Common myeloid progenitor, CD34-positive (primary cell): ENCODE measurements around the gene IL11RA.

Source experiments
- CTCF ChIA-PET: fragments of 350-600 bp; sonication (Branson Sonifier 250); formaldehyde crosslinking; loops from one replicate; lab custom pipeline; 2021; ENCODE audit warnings: antibody characterized with exemption; lab: Charles Lee
- POLR2A ChIA-PET: fragments of 350-600 bp; sonication (Branson Sonifier 250); formaldehyde crosslinking; loops from one replicate; lab custom pipeline; 2021; ENCODE audit warnings: antibody characterized with exemption; lab: Charles Lee
- DNase-seq, 3 donors: peaks; one replicate each; pipeline versions ENCODE4 v3.0.0 to v3.0.0-alpha.2; 2013
- H3K27ac ChIP-seq, 2 experiments: 1 replicate in 1 of 2; 2 replicates in 1 of 2; pipeline ENCODE4 v1.7.0; 2013; ENCODE audit warnings: inconsistent platforms in 2 of 2, low read length in 2 of 2, mild to moderate bottlenecking in 2 of 2, low read depth in 1 of 2, moderate library complexity in 1 of 2; ENCODE audit not compliant: severe bottlenecking in 2 of 2, insufficient read depth in 1 of 2, poor library complexity in 1 of 2
- H3K27me3 ChIP-seq, 5 experiments: replicated peaks in 2 of 5; 1 replicate in 3 of 5; 2 replicates in 2 of 5; pipeline versions ENCODE4 v1.6.1 to v1.7.0; 2013; ENCODE audit warnings: low read length in 4 of 5, mild to moderate bottlenecking in 2 of 5, moderate library complexity in 2 of 5, inconsistent platforms in 1 of 5; ENCODE audit not compliant: insufficient read depth in 5 of 5, control insufficient read depth in 4 of 5
- H3K36me3 ChIP-seq, 4 experiments: 1 replicate in 2 of 4; 2 replicates in 2 of 4; pipeline versions ENCODE4 v1.6.1 to v1.7.0; 2013; ENCODE audit warnings: low read length in 3 of 4, control low read depth in 1 of 4, mild to moderate bottlenecking in 1 of 4; ENCODE audit not compliant: control insufficient read depth in 4 of 4, insufficient read depth in 4 of 4
- H3K4me1 ChIP-seq, 4 experiments: 1 replicate in 3 of 4; 2 replicates in 1 of 4; pipeline versions ENCODE4 v1.6.1 to v1.7.1; 2013; ENCODE audit warnings: low read length in 3 of 4, mild to moderate bottlenecking in 3 of 4, control low read depth in 1 of 4, inconsistent platforms in 1 of 4, moderate library complexity in 1 of 4; ENCODE audit not compliant: control insufficient read depth in 4 of 4, insufficient read depth in 4 of 4; ENCODE audit errors: control extremely low read depth in 1 of 4
- H3K4me3 ChIP-seq, 7 experiments: 1 replicate in 4 of 7; 2 replicates in 3 of 7; pipeline versions ENCODE4 v1.5.1 to v1.7.0; 2013; ENCODE audit warnings: mild to moderate bottlenecking in 7 of 7, low read length in 6 of 7, moderate library complexity in 6 of 7, inconsistent platforms in 2 of 7, low read depth in 2 of 7, control low read depth in 1 of 7; ENCODE audit not compliant: insufficient read depth in 4 of 7, control insufficient read depth in 1 of 7; ENCODE audit errors: extremely low read depth in 1 of 7
- H3K9me3 ChIP-seq, 5 experiments: 1 replicate in 4 of 5; 2 replicates in 1 of 5; pipeline versions ENCODE4 v1.6.1 to v1.7.1; 2013; ENCODE audit warnings: low read length in 4 of 5, mild to moderate bottlenecking in 2 of 5, inconsistent platforms in 1 of 5, low read depth in 1 of 5, moderate library complexity in 1 of 5; ENCODE audit not compliant: control insufficient read depth in 4 of 5, insufficient read depth in 2 of 5; ENCODE audit errors: control extremely low read depth in 1 of 5
- whole genome bisulfite sequencing: methylation state at CpG from one replicate; pipeline ENCODE4 v1.1.5; 2013; ENCODE audit not compliant: insufficient coverage; 5-methylcytosine and 5-hydroxymethylcytosine counted together

The IL11RA gene

GRCh38 chr9:34684145-34684544 is 32.2 kb downstream of the IL11RA start:
- H3K27me3 ChIP-seq = peaks cover 0 to 2% (median 0%) of the 10 kb centered on the region in 5 experiments
- no peaks in the 10 kb centered on the region for H3K9me3 ChIP-seq
- H3K4me1 ChIP-seq = peaks cover 0 to 8% (median 0%) of the 10 kb centered on the region in 4 experiments
- H3K36me3 ChIP-seq = no peaks in the 10 kb centered on the region
- H3K27ac ChIP-seq = no peak overlapping the region
- no peak overlapping the region for H3K4me3 ChIP-seq
- DNase-seq = no peak
- 100% methylated on average over 3 of the region's 4 CpGs for WGBS
- ChIA-PET CTCF (interaction anchor here (1.5 kb wide), 1 partner anchor 19 kb away, joined by 11 read pairs; no protein-coding TSS in a partner anchor), POLR2A (no interaction called here)

- Histone ChIP-seq H3K27ac (no peak overlapping the region), H3K27me3 (peaks cover 0 to 2% (median 0%) of the 10 kb centered on the region in 5 experiments), H3K4me3 (no peak overlapping the region), H3K36me3 (no peaks in the 10 kb centered on the region), H3K9me3 (no peaks in the 10 kb centered on the region), H3K4me1 (peaks cover 0 to 8% (median 0%) of the 10 kb centered on the region in 4 experiments)
- no peak for DNase-seq
- WGBS = 100% methylated on average over 3 of the region's 4 CpGs
- ChIA-PET POLR2A (interaction anchor here (0.6 kb wide), 1 partner anchor 596 kb away, joined by 3 read pairs; no protein-coding TSS in a partner anchor), CTCF (interaction anchor here (1.6 to 8.5 kb wide), 4 partner anchors 10 to 18 kb away, joined by 6 to 63 read pairs (median 18); no protein-coding TSS in a partner anchor)
These were observed 32.8 kb downstream of the IL11RA start for GRCh38 chr9:34684816-34685215.

DNA sequence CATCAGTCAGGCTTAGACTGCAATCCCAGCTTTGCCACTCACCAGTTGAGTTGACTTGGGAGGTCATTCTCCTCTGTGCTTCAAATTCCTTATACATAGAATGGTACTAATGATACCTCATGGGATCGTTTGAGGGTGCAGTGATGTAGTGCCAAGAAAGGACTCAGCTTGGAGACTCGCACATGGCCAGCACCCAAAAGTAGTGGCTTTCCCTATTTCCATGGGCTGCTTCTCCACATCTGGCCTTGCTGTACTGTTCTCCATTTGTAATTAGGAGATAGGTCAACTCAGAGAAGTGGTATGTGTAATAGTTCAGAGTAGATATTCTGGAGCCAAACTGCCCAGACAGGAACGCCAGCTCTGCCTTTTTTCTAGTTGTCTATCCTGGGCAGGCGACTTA is 33.6 kb downstream of the IL11RA start:
- POLR2A ChIA-PET = no interaction called here
- Histone ChIP-seq H3K4me3 (no peak overlapping the region), H3K9me3 (no peaks in the 10 kb centered on the region), H3K27ac (no peak overlapping the region), H3K36me3 (no peaks in the 10 kb centered on the region), H3K4me1 (peaks cover 0 to 14% (median 3%) of the 10 kb centered on the region in 4 experiments), H3K27me3 (peaks cover 0 to 2% (median 0%) of the 10 kb centered on the region in 5 experiments)
- CTCF ChIA-PET = interaction anchor here (0.8 to 8.5 kb wide), 7 partner anchors 9 to 19 kb away, joined by 3 to 63 read pairs (median 6); no protein-coding TSS in a partner anchor
- WGBS = 93% methylated on average over 4 of the region's 4 CpGs
- no peak for DNase-seq

DNA sequence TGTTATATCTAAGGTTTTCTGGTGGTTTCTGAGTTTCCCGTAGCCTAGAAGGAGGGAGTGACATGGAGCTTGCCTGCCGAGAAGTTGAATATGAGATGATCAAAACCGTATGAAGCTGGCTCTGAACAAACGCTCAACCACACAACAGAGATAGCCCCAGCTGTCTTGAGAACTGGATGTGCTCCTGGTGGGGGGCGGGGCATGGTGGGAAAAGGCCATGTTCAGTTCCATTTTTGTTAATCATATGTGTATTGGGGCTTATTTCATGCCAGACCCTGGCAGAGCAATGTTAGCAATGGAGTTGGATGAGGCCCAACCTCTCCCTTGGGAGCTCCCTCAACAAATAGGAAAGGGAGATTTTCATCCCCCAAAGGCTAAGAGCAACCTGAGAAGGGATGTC is 34.2 kb downstream of the IL11RA start:
- no peak for DNase-seq
- Histone ChIP-seq H3K27me3 (peaks cover 0 to 2% (median 0%) of the 10 kb centered on the region in 5 experiments), H3K9me3 (no peaks in the 10 kb centered on the region), H3K36me3 (no peaks in the 10 kb centered on the region), H3K27ac (no peak overlapping the region), H3K4me3 (no peak overlapping the region), H3K4me1 (peaks cover under 1 to 20% (median 10%) of the 10 kb centered on the region in 4 experiments)
- WGBS = 100% methylated on average over 5 of the region's 5 CpGs
- POLR2A ChIA-PET = no interaction called here
- CTCF ChIA-PET = interaction anchor here (0.8 to 8.5 kb wide), 7 partner anchors 9 to 16 kb away, joined by 3 to 63 read pairs (median 6); no protein-coding TSS in a partner anchor

DNA sequence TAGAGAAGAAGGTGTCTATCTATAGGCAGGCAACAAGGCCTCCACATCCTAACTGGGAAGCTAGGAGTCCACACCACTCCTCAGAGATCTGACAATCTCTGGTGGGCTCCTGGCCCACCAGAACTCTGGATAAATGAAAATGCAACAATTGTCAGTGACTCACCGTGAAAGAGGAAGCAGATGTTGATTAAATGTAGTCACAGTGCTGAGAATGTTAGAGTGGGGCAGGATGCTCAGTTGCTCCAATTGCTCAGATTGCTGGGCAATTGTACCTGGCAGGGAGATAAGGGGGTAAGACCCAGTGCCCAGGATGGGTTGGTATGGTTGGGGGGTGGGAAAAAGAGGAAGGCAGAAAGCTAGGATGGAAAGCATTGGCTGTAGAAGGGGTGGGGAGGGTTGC is 34.7 kb downstream of the IL11RA start:
- POLR2A ChIA-PET = no interaction called here

DNA sequence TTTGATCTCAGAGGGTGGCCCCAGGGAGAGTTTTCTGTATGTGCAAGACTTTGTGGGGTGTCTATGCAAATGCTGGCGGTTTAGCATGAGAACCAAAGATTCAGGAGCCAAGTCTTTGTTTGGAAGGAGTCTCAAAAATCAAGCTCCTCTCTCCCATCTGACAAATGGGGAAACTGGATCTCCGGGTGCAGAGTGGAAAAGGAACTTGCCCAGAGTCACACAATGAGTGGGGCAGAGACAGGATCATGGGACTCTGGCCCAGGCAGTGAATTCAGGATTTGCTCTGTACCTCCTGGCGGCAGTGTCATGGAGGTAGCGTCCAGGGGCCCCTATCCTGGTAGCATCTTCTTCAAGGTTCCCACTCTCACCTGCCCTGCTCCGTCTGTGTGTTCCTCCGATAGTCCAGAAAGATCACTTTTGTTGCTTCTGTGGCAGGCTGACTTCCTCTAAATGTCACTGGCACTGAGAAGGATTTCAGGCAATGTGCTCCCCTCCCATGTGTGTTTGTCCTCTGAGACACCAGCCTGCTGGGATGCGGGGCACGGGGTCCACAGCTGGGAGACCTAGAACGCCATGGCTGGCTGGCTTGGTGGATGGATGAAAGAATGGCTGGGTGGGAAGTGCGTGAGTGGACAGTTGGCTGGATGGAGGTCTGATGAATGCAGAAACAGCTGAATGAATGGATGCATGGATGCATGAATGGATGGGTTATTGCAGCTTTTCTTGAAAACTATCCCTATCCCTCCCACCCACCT is 35.5 kb downstream of the IL11RA start:
- Histone ChIP-seq H3K27me3 (peaks cover 0 to 2% (median 0%) of the 10 kb centered on the region in 5 experiments), H3K4me1 (peaks cover 3 to 29% (median 16%) of the 10 kb centered on the region in 4 experiments), H3K27ac (no peak overlapping the region), H3K9me3 (no peaks in the 10 kb centered on the region), H3K36me3 (no peaks in the 10 kb centered on the region), H3K4me3 (no peak overlapping the region)
- WGBS = 88% methylated on average over 7 of the region's 10 CpGs
- CTCF ChIA-PET = interaction anchor here (1.6 to 8.5 kb wide), 4 partner anchors 8 to 17 kb away, joined by 4 to 63 read pairs (median 18); no protein-coding TSS in a partner anchor
- no peak for DNase-seq
- POLR2A ChIA-PET = no interaction called here

More for the DNA sequence above, 34.7 kb downstream of the IL11RA start:
- H3K27ac ChIP-seq = no peak overlapping the region
- DNase-seq = peak; percentile 22 to 85 (median 79)
- WGBS = 0% methylated on average over 1 of the region's 1 CpG
- CTCF ChIA-PET = interaction anchor here (0.8 to 8.5 kb wide), 6 partner anchors 8 to 17 kb away, joined by 3 to 63 read pairs (median 8); no protein-coding TSS in a partner anchor
- no peaks in the 10 kb centered on the region for H3K9me3 ChIP-seq
- H3K4me3 ChIP-seq = no peak overlapping the region
- H3K27me3 ChIP-seq = peaks cover 0 to 2% (median 0%) of the 10 kb centered on the region in 5 experiments
- H3K36me3 ChIP-seq = no peaks in the 10 kb centered on the region
- peaks cover 3 to 25% (median 14%) of the 10 kb centered on the region in 4 experiments for H3K4me1 ChIP-seq
